HG02840 (cell line): ENCODE results near the gene EGLN2.
A peak's percentile ranks its signal among the peaks of the same experiment; 100 is the strongest.
"Not testable (repeated sequence)": the region's sequence is repeated elsewhere in the genome, so short reads cannot be mapped to it uniquely, and the experiment has no call there.

Source experiments
- ATAC-seq: cut with Tn5 transposase; IDR thresholded peaks from one replicate; pipeline ENCODE4 v1.9.1; 2021; ENCODE audit warnings: mild to moderate bottlenecking, moderate library complexity, moderate number of reproducible peaks; ENCODE audit not compliant: unreplicated experiment, low FRiP score

Gene EGLN2

DNA sequence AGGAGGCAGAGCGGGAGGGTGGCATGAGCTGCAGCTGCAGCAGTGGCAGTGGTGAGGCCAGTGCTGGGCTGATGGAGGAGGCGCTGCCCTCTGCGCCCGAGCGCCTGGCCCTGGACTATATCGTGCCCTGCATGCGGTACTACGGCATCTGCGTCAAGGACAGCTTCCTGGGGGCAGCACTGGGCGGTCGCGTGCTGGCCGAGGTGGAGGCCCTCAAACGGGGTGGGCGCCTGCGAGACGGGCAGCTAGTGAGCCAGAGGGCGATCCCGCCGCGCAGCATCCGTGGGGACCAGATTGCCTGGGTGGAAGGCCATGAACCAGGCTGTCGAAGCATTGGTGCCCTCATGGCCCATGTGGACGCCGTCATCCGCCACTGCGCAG lies 2.0 kb downstream of the EGLN2 start:
- no peak for ATAC-seq

DNA sequence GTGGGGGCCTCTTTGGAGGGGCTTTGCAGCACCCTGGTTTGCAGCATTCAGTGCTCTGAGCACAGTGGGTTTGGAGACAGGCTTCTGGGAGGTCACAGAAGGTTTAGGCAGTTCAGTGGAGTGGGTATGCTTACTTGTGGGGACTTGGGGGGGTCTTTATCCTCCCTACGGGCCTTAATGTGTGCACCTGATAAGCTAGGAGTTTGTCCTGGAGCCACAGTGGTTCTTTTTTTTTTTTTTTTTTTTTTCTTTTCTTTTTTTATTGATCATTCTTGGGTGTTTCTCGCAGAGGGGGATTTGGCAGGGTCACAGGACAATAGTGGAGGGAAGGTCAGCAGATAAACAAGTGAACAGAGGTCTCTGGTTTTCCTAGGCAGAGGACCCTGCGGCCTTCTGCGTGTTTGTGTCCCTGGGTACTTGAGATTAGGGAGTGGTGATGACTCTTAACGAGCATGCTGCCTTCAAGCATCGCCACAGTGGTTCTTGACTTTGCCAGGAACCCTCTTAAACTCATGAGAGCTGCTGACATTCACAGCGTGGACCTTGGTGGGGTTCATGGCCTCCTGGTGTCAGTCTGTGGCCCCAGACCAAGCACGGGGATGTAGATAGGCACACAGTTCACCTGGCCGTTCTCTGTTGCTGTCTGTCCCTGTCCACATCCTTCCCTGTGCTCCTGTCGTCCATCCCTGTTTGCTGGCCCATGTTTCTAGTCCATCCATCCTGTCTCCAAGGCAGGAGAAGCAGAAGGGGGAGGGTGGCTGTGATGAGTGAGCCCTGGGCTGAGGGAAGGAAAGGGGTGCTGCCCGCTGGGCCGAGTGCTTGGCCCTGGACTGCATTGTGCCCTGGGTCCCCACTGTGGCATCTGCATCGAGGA lies 2.7 kb downstream of the EGLN2 start:
- no peak for ATAC-seq

DNA sequence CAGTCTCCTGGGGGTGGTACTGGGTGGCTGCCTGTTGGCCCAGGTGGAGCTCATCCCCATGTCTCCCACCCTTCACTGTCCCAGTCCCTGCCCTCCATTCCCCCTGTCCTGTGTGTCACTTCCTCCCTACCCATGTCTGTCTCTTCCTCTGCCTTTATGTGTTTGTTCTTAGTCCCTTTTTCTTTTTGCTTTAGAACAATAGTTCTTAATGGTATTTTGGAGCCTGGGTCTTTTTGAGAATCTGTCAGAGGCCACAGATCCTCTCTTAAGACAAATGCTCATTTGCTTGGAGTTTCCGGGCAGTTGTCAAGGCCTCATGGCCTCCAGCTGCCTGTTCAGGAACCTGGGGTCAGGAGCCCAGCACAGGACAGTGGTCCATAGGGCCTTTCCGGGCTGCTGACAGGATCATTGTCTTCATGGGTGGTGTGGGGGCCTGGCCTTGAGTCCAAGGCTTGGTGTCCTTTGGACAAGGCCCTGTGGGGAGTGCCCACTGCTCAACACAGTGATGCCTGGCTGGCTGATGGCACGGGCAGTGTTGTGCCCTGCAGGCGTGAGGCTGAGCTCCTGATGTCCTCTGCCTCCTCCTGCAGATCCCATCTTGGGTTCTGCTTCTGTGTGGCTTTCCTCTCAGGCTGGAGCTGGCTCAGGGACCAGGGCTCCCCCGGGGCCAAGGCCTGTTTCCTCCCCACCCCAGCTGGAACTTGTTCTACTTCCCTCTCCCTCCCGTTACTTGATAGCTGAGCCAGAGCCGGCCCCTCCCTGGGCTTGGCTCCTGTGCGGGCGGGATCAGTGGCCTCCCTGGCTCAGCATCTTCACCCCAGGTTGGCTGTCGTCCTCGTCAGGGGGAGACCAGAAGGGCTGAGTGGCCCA lies 3.5 kb downstream of the EGLN2 start:
- no peak for ATAC-seq

DNA sequence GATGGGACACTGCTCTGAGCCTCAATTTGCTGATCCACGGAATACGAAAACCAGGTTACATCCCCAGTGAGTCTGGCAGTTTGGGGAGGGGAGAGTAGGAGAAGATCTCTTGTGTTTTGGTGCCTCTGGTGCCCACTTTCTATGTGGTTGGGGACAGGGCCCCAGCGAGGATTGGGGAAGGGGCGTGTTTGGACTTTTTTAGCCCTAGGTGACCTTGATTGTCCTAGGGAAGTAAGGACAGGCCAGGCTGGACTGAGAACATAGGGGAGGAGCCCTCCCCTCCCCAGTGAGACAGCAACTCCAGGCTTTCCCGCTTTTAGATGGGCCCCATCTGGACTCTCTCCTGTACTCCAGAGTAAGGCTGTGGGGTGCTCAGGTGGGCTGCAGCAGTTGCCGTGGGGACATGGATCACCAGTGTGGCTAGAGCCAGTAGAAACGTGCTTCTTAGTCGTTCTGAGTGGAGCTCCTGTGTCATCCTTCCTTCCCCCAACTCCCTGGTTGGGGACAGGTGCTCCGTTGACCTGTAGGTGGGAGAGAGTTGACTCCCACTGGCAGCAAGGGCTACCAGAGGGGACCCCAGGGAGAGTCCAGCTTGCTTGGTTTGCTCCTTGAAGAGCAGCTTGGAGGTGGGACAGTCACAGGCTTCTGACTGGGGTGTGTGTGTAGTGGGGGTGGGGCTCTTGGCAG lies 4.3 kb downstream of the EGLN2 start:
- ATAC-seq: no peak

DNA sequence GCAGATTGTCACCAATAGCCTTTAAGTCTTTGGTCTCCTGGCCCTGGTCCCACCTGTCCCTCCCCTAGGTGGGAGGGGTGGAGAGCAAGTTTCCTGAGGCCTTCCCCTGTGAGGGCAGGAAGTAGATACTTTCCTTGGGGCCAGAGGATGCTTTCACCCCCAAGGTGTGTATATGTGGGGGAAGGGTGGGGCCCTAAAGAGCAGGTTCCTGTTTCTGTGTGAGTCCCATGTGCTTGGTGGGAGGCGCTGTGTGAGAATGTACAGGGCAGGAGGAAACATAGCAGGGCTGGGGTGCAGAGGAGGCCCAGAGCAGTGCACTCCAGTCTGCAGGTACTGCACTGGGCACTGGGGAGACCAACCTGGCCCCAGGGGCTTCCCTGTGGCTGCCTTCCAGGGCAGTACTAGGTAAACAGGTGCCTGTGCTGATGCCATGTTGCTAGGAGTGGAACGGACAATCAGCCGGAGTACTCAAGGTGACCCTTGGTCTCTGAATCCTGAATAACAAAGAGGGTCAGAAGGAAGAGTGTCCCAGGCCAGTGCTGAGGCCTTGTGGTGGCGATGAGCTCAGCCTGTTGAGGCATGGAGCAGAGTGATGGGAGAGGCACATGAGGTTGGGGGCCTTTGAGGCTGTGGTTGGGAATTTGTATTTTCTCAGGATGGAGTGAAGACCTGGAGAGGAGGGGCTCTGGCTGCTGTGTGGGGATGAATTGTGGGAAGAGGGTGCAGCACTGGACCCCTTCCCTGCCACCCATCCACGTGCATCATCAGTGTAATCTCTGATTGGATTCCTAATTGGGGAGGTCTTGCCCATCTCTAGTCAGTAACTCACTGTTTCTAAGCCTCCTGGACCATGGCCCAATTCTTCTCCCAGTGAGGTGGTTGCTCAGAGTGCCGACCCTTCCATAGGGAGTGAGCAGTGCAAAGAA lies 5.1 kb downstream of the EGLN2 start:
- no peak for ATAC-seq

DNA sequence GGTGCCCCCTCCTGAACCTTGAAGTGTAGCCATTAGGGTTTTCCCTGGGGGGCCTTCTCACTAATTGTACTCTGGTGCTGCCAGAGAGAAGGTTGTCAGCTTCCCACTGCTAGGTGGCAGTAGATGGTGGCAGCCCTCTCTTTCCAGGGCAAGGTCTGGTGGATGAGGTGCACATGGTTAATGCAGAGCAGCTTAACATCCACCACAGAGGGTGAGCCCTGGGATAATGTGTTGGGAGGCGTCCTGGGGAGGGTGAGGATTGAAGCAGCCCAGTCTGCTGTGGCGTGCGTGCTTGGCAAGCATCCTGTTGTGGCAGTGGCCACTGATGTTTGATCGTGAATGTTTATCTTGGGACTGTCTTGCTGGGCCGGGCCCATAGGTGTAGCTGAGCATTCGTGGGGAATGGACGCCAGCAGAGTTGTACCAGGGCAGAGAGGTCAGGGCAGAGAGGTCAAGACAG lies 5.8 kb downstream of the EGLN2 start:
- ATAC-seq: no peak

DNA sequence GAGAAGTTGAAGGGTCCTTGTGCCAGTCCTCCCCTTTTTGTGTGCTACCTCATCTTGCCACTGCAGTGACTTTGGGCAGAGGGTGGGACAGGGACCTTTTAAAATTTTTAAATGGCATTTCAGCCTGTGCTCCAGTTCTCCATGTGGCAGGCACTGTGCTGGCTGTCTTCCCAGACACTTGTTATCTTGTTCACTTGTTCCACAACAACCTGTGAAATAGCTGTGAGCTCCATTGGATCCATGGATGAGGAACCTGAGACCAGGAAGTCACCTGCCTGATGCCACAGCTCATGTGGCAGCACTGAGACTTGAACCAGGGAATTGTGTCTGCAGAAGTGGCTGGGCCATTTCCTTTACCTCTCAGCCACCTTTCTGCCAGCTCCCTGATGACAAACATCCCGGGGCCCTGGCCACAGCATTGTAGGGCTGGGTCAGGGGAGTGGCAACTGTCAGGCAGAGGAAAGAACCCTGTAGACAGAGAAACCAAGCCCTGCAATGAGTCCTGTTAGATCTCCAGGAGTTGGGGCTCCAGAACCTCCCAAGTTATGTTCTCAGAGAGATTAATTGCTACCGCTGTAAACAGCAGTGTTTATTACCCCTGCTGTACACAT lies 6.4 kb downstream of the EGLN2 start:
- ATAC-seq: no peak

DNA sequence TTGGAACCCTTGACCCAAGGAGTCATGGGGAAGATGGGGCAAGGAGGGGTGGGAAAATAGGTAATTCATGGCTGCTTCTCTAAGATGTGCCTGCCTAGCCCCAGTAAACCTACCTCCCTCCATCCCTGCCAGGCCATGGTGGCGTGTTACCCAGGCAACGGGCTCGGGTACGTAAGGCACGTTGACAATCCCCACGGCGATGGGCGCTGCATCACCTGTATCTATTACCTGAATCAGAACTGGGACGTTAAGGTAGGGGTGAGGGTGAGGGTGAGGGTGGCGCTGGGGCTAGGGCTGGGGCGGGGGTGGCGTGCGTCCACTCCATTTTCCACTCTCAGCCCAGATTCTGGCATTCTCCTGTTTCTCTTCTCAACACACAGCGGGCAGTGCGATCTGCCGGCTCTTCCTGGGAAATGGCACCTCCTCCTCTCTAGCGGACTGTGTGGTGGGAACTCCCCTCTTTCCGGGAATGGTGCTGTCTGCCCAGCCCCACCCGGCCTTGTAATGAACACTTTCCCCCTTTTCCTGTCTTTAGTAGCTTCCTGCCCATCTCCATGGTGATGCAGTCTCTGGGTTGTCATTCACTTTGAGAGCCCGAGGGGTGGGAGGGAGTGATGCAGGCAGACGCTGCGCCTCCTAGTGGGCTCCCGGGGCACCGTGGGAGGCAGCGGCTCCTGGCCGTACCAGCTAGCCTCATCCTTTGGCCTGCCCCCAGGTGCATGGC lies 7.6 kb downstream of the EGLN2 start:
- no peak for ATAC-seq

DNA sequence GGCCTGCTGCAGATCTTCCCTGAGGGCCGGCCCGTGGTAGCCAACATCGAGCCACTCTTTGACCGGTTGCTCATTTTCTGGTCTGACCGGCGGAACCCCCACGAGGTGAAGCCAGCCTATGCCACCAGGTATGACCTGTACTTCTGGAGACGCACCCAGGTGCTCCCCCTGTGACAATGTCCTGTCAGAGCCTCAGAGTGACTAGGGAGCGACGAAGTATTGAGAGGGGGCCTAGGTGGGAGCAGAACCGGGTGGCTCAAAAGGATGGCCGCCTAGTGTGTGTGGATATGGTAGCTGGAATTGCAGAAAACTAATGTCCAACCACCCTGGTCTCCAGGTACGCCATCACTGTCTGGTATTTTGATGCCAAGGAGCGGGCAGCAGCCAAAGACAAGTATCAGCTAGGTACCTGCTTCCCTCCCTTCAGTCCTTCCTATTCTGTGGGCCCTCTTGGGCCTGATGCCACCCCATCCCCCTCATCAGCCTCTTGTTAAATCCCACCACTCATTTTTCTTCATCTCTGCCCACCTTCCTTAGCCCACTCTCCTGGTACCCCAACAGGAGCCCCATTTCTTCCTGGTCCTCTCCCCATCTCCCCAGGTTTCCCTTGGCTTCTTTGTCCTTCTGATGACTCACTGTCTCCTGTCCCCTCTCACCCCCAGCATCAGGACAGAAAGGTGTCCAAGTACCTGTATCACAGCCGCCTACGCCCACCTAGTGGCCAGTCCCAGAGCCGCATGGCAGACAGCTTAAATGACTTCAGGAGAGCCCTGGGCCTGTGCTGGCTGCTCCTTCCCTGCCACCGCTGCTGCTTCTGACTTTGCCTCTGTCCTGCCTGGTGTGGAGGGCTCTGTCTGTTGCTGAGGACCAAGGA lies 8.4 kb downstream of the EGLN2 start:
- no peak for ATAC-seq

DNA sequence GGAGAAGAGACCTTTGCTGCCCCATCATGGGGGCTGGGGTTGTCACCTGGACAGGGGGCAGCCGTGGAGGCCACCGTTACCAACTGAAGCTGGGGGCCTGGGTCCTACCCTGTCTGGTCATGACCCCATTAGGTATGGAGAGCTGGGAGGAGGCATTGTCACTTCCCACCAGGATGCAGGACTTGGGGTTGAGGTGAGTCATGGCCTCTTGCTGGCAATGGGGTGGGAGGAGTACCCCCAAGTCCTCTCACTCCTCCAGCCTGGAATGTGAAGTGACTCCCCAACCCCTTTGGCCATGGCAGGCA lies 9.0 kb downstream of the EGLN2 start:
- no peak for ATAC-seq

DNA sequence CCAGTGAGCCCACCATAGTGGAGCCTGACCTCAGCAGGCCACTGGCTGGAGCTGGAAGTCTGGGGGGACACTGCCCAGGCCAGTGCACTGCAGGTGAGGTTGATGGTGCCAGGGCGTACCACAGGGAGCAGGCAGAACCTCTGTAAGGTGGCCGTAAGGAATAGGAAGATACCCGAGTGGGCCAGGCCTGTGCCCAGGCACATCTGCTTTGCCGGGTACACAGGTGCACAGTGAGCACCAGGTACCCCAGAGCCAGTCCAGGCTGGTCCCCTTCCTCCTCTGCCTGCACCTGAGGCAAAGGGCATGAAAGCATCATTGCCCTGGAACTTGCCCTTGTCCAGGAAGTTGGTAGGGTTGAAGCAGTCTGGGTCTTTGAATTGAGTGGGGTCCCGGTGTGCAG lies 9.5 kb downstream of the EGLN2 start:
- ATAC-seq: no peak

DNA sequence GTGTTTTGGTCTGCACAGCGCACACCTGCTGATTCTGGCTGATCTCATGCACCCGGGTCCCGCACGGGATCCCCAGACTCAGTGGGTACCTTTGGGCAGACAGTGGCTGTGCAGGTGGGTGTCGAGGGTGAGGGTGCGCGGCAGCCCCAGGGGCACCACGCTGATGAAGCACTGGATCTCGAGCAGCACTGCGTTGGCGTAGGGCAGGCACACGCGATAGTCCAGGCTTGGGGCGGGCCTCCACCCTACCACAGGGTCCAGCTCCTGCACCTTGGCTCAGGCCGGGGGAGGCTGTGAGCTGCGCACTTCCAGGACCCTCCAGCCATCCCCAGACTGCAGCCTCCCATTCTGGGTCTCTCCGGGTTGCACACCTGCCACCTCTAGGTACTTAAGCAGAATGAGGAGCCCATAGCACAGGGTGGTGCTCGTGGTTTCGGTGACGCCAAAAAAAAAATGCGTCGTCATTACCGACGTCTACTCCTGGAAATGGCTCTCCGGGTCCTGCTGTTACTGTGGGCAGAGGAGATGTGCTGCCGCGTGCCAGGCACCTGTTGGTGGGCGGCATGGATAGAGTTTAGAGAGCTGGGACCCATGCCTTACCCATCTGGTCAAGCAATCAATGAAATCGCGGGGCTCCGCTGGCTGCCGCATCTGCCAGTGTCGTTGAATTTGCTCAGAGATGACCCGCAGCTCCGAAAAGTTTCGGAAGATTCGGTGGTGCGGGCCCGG lies 10.5 kb downstream of the EGLN2 start:
- ATAC-seq: no peak

DNA sequence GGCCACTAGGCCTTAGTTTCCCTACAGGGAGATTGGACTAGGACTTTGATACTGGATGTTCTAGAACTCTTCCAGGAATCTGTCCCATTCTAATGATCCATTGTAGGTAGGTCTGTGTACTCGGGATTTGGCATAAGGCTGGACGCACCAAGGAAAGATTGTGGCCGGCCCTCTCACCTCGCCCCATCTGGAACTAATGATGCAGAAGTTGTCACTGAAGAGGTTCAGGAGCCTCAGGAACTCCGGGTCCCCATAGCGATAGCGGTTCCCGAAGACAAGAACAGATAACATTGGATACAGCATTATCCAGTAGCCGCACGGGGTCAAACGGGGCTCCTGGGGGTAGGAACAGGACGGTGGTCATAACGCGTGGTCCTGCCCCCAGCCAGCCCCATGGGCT lies 11.2 kb downstream of the EGLN2 start:
- no peak for ATAC-seq

DNA sequence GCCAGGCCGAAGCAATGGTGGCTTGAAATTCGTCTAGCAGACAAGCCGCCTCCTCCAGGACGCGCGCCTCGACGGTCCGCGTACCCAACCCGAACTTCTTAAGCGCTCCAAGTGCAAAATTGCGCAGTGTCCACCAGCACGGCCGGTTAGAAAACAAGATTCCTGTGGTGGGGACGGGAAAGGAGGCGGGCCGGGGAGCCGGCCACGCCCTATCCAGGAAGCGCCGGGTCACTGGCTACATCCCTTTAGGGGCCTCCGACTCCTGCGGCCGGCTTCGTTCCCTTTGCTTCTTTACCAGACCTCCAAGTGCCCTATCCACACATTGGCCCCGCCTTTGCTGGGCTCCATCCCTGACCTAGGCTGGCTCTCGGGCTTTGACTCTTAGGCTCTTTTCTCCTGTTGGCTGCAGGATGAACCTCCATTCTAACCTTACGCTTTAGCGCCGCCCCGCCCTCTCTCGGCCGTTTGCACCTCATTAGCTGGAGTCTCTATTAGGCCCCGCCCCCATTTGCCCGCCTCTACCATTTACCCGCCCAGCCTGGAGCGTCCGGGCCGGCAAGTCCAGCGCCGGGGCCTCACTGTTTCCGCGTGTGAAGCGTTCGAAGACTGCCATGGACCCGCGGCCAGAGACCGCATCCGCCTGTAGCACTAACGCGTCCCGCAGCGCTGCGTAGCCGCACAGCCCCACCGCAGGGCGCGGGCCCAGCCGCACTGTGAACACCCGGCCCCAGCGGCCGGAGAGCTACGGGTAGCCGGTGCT lies 11.8 kb downstream of the EGLN2 start:
- ATAC-seq: peak; percentile 66

DNA sequence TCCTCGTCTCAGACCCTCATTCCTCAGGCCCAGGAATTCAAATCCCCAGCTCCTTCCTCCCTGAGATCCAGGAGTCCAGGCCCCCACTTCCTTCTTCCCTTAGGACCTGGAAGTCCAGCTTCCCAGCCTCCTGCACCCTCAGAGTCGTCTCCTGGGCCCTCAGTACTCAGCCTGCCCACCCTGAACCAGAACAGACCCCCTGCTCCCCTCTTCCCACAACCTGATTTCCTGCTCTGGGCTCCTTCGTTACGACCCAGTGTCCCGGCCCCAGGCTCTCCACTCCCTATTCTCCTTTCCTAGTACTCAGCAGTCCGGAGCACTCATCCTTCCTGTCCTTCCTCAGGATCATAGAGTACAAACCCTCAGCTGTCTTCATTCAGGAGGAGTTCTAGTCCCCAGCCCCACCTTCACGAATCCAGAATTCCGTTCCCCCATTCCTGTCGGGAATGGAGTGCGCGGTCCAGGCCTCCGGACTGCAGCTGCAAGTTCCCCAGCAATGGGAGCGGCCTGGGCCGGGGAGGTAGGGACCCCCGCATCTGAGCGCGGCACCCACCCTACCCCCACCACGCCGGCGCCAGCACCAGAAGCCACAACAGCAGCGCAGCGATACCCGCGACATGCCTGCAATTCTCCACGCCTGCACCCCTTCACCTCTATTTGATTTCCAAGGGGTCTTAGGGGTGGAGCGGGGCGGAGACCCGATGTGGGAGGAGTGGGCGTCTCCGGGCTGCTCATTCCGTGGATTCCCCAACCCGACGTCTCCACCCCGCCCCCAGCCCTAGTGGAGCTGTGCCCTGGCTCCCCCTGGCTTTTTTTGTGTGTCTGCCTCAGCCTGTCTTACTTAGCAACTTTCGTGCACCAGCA lies 12.7 kb downstream of the EGLN2 start:
- no peak for ATAC-seq

DNA sequence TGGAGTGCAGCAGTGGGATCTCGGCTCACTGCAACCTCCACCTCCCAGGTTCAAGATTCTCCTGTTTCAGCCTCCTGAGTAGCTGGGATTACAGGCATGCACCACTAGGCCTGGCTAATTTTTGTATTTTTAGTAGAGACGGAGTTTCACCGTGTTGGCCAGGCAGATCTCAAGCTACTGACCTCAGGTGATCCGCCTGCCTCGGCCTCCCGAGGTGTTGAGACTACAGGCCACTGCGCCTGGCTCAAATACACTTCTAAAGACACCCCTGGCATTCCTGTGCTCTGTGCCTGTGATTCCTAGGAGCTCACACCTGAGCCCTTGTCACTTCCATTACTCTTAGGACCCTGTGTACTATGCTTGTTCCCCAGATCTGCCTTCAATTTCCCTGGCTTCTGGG lies 13.6 kb downstream of the EGLN2 start:
- not testable (repeated sequence) for ATAC-seq
